GM23338 (cell line): ENCODE data around the gene STX8. TPM values are rescaled to one million over a fixed set of nuclear protein-coding genes. Genes with fewer than 3 reads are reported as not detected.

Experiments used
- ATAC-seq: fragments of 200-7000 bp; cut with Tn5 transposase; 3 replicates; pipeline ENCODE4 v1.9.1; 2020
- DNase-seq: peaks from one replicate; pipeline ENCODE4 v3.0.0-alpha.2; 2015; ENCODE audit warnings: low spot score
- H2AFZ ChIP-seq: fragments of 200-600 bp; sonication (generic); 2 replicates; pipeline ENCODE4 v1.8.0; 2016; ENCODE audit warnings: antibody characterized with exemption, mild to moderate bottlenecking, moderate library complexity
- H3F3A ChIP-seq: fragments of 200-600 bp; sonication (generic); replicated peaks from 2 replicates; pipeline ENCODE4 v1.8.0; 2017; ENCODE audit warnings: antibody characterized with exemption, mixed run types, low read depth
- H3K27ac ChIP-seq: fragments of 200-600 bp; sonication (generic); 2 replicates; pipeline ENCODE4 v1.6.1; 2016; ENCODE audit warnings: low read depth
- H3K27me3 ChIP-seq: fragments of 200-600 bp; sonication (generic); 2 replicates; pipeline ENCODE4 v1.8.0; 2016; ENCODE audit warnings: mild to moderate bottlenecking, mixed run types, moderate library complexity; ENCODE audit not compliant: insufficient read depth
- H3K36me3 ChIP-seq: fragments of 200-600 bp; sonication (generic); 2 replicates; pipeline ENCODE4 v1.8.0; 2016; ENCODE audit warnings: mild to moderate bottlenecking; ENCODE audit not compliant: insufficient read depth
- H3K4me1 ChIP-seq: fragments of 200-600 bp; sonication (generic); 2 replicates; pipeline ENCODE4 v1.8.0; 2016; ENCODE audit warnings: mild to moderate bottlenecking, moderate library complexity; ENCODE audit not compliant: insufficient read depth
- H3K4me2 ChIP-seq: fragments of 200-600 bp; sonication (generic); 2 replicates; pipeline ENCODE4 v1.7.1; 2017; ENCODE audit warnings: mixed run types
- H3K4me3 ChIP-seq: fragments of 200-600 bp; sonication (generic); 2 replicates; pipeline ENCODE4 v1.6.1; 2016; ENCODE audit warnings: mixed run types
- H3K79me2 ChIP-seq: fragments of 200-600 bp; sonication (generic); replicated peaks from 2 replicates; pipeline ENCODE4 v1.8.0; 2017; ENCODE audit warnings: mild to moderate bottlenecking; ENCODE audit not compliant: insufficient read depth
- H3K9me2 ChIP-seq: fragments of 200-600 bp; sonication (generic); 2 replicates; pipeline ENCODE4 v1.8.0; 2017; ENCODE audit not compliant: insufficient read depth
- H4K20me1 ChIP-seq: fragments of 200-600 bp; sonication (generic); replicated peaks from 2 replicates; pipeline ENCODE4 v1.8.0; 2017; ENCODE audit warnings: mild to moderate bottlenecking; ENCODE audit not compliant: insufficient read depth
- H3K27ac Mint-ChIP-seq: 2 replicates; pipeline ENCODE4 v1.8.0; 2020; ENCODE audit warnings: inconsistent platforms, mild to moderate bottlenecking, moderate library complexity, mixed read lengths
- H3K27me3 Mint-ChIP-seq: 3 replicates; pipeline ENCODE4 v1.8.0; 2022; ENCODE audit warnings: low read depth, mild to moderate bottlenecking, moderate library complexity, mixed read lengths, inconsistent platforms; ENCODE audit not compliant: insufficient read depth, poor library complexity
- H3K36me3 Mint-ChIP-seq: 3 replicates; pipeline ENCODE4 v1.8.0; 2021; ENCODE audit warnings: low read depth, mild to moderate bottlenecking, inconsistent platforms, moderate library complexity, mixed read lengths
- H3K4me1 Mint-ChIP-seq: 3 replicates; pipeline ENCODE4 v1.8.0; 2020; ENCODE audit warnings: mild to moderate bottlenecking, inconsistent platforms, mixed read lengths
- H3K4me3 Mint-ChIP-seq: 3 replicates; pipeline ENCODE4 v1.8.0; 2021; ENCODE audit warnings: moderate library complexity, mild to moderate bottlenecking, inconsistent platforms, mixed read lengths
- H3K9me3 Mint-ChIP-seq: 3 replicates; pipeline ENCODE4 v1.8.0; 2020; ENCODE audit warnings: moderate library complexity, mild to moderate bottlenecking, inconsistent platforms, mixed read lengths
- CREB1 ChIP-seq: fragments of 250-450 bp; sonication (Bioruptor Pico); IDR thresholded peaks from 2 replicates; pipeline ENCODE4 v1.5.0; 2020; ENCODE audit warnings: low read depth, mild to moderate bottlenecking, moderate library complexity
- EZH2 ChIP-seq: fragments of 200-600 bp; sonication (generic); IDR thresholded peaks from one replicate; pipeline ENCODE4 v1.8.0; 2017; ENCODE audit warnings: antibody characterized with exemption, mild to moderate bottlenecking, low read depth; ENCODE audit not compliant: unreplicated experiment
- EZH2phosphoT487 ChIP-seq: fragments of 200-600 bp; sonication (generic); IDR thresholded peaks from one replicate; pipeline ENCODE4 v1.8.1; 2018; ENCODE audit warnings: antibody characterized with exemption; ENCODE audit not compliant: unreplicated experiment
- JUNB ChIP-seq: IDR thresholded peaks from one replicate; pipeline ENCODE4 v1.6.1; 2016; ENCODE audit warnings: antibody characterized with exemption; ENCODE audit not compliant: unreplicated experiment
- NANOG ChIP-seq: IDR thresholded peaks from 2 replicates; pipeline ENCODE4 v1.6.1; 2016; ENCODE audit warnings: antibody characterized with exemption, borderline replicate concordance
- POLR2AphosphoS5 ChIP-seq: IDR thresholded peaks from 2 replicates; pipeline ENCODE4 v1.6.1; 2016; ENCODE audit warnings: antibody characterized with exemption, low read depth
- STAT1 ChIP-seq: IDR thresholded peaks from one replicate; pipeline ENCODE4 v1.6.1; 2016; ENCODE audit warnings: antibody characterized with exemption; ENCODE audit not compliant: unreplicated experiment
- ZNF114 ChIP-seq: fragments of 250-450 bp; sonication (Bioruptor Pico); IDR thresholded peaks from 2 replicates; pipeline ENCODE4 v1.5.0; 2020; ENCODE audit warnings: mild to moderate bottlenecking, moderate library complexity
- ZNF331 ChIP-seq: fragments of 250-450 bp; sonication (Bioruptor Pico); IDR thresholded peaks from 2 replicates; pipeline ENCODE4 v1.5.0; 2020; ENCODE audit warnings: low read depth, mild to moderate bottlenecking, moderate library complexity
- polyA plus RNA-seq: library from polyadenylated mRNA; unstranded; fragments of >200 nt; fragmentation: Nextera tagmentation; extraction: Ambion mirVana; gene quantifications from 2 replicates; pipeline ENCODE4 v1.2.1, GENCODE V29; 2016
- total RNA-seq: library from RNA; depleted of rRNA; stranded (reverse); fragments of >200 nt; shearing (Covaris generic); gene quantifications from 2 replicates; pipeline ENCODE4 v1.2.3, GENCODE V29; 2014
- TF ChIP-seq, protein P1 (sequence below): fragments of 250-450 bp; sonication (Bioruptor Pico); IDR thresholded peaks from 2 replicates; pipeline ENCODE4 v1.5.0; 2020; ENCODE audit warnings: mild to moderate bottlenecking, moderate library complexity
- TF ChIP-seq, protein P2 (sequence below), 2 experiments: fragments of 200-600 bp in 1 of 2; sonication (generic) in 1 of 2; conservative IDR thresholded peaks; 2 replicates each; pipeline versions ENCODE4 v1.5.1 to v1.6.1; 2016 to 2017; ENCODE audit warnings: antibody characterized with exemption in 2 of 2, low read depth in 2 of 2, mild to moderate bottlenecking in 2 of 2, moderate library complexity in 1 of 2
- TF ChIP-seq, protein P3 (sequence below): IDR thresholded peaks from one replicate; pipeline ENCODE4 v1.6.1; 2018; ENCODE audit warnings: antibody characterized with exemption; ENCODE audit not compliant: unreplicated experiment
- TF ChIP-seq, protein P4 (sequence below): IDR thresholded peaks from 2 replicates; pipeline ENCODE4 v1.6.1; 2016; ENCODE audit warnings: antibody characterized with exemption

STX8 gene
- total and polyA plus RNA-seq, 2 experiments from 2014 or later = 59.4 to 82.3 TPM

DNA sequence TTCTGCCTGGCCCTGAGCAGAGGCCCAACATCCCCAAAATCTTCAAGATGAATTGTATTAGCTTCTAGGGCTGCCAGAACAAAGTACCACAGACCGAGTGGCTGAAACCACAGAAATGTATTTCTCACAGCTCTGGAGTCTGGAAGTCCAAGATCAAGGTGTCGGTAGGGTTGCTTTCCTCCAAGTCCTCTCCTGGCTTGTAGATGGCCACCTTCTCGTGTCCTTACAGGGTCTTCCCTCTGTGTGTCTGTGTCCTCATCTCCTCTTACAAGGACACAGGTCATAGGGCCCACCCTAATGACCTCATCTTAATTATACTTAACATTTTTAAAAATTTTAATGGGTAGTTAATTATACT, 338.6 kb downstream of the STX8 start:
- H3K27ac ChIP-seq = no peak overlapping the region
- no peaks in the 10 kb centered on the region; the same call in 2 of the 3 replicates for H3K36me3 Mint-ChIP-seq
- H3K9me3 Mint-ChIP-seq = no peaks in the 10 kb centered on the region; the same call in 2 of the 3 replicates

More for the DNA sequence above, 338.6 kb downstream of the STX8 start:
- DNase-seq = no peak
- no peak overlapping the region for H3K4me3 Mint-ChIP-seq
- H3K27ac Mint-ChIP-seq = no peak overlapping the region
- no peak overlapping the region for H2AFZ ChIP-seq
- TF ChIP-seq, protein P1, sequence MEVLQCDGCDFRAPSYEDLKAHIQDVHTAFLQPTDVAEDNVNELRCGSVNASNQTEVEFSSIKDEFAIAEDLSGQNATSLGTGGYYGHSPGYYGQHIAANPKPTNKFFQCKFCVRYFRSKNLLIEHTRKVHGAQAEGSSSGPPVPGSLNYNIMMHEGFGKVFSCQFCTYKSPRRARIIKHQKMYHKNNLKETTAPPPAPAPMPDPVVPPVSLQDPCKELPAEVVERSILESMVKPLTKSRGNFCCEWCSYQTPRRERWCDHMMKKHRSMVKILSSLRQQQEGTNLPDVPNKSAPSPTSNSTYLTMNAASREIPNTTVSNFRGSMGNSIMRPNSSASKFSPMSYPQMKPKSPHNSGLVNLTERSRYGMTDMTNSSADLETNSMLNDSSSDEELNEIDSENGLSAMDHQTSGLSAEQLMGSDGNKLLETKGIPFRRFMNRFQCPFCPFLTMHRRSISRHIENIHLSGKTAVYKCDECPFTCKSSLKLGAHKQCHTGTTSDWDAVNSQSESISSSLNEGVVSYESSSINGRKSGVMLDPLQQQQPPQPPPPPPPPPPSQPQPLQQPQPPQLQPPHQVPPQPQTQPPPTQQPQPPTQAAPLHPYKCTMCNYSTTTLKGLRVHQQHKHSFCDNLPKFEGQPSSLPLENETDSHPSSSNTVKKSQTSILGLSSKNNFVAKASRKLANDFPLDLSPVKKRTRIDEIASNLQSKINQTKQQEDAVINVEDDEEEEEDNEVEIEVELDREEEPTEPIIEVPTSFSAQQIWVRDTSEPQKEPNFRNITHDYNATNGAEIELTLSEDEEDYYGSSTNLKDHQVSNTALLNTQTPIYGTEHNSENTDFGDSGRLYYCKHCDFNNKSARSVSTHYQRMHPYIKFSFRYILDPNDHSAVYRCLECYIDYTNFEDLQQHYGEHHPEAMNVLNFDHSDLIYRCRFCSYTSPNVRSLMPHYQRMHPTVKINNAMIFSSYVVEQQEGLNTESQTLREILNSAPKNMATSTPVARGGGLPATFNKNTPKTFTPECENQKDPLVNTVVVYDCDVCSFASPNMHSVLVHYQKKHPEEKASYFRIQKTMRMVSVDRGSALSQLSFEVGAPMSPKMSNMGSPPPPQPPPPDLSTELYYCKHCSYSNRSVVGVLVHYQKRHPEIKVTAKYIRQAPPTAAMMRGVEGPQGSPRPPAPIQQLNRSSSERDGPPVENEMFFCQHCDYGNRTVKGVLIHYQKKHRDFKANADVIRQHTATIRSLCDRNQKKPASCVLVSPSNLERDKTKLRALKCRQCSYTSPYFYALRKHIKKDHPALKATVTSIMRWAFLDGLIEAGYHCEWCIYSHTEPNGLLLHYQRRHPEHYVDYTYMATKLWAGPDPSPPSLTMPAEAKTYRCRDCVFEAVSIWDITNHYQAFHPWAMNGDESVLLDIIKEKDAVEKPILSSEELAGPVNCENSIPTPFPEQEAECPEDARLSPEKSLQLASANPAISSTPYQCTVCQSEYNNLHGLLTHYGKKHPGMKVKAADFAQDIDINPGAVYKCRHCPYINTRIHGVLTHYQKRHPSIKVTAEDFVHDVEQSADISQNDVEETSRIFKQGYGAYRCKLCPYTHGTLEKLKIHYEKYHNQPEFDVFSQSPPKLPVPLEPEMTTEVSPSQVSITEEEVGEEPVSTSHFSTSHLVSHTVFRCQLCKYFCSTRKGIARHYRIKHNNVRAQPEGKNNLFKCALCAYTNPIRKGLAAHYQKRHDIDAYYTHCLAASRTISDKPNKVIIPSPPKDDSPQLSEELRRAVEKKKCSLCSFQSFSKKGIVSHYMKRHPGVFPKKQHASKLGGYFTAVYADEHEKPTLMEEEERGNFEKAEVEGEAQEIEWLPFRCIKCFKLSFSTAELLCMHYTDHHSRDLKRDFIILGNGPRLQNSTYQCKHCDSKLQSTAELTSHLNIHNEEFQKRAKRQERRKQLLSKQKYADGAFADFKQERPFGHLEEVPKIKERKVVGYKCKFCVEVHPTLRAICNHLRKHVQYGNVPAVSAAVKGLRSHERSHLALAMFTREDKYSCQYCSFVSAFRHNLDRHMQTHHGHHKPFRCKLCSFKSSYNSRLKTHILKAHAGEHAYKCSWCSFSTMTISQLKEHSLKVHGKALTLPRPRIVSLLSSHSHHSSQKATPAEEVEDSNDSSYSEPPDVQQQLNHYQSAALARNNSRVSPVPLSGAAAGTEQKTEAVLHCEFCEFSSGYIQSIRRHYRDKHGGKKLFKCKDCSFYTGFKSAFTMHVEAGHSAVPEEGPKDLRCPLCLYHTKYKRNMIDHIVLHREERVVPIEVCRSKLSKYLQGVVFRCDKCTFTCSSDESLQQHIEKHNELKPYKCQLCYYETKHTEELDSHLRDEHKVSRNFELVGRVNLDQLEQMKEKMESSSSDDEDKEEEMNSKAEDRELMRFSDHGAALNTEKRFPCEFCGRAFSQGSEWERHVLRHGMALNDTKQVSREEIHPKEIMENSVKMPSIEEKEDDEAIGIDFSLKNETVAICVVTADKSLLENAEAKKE (CRISPR knock-in tag) = no peak
- TF ChIP-seq, protein P2, sequence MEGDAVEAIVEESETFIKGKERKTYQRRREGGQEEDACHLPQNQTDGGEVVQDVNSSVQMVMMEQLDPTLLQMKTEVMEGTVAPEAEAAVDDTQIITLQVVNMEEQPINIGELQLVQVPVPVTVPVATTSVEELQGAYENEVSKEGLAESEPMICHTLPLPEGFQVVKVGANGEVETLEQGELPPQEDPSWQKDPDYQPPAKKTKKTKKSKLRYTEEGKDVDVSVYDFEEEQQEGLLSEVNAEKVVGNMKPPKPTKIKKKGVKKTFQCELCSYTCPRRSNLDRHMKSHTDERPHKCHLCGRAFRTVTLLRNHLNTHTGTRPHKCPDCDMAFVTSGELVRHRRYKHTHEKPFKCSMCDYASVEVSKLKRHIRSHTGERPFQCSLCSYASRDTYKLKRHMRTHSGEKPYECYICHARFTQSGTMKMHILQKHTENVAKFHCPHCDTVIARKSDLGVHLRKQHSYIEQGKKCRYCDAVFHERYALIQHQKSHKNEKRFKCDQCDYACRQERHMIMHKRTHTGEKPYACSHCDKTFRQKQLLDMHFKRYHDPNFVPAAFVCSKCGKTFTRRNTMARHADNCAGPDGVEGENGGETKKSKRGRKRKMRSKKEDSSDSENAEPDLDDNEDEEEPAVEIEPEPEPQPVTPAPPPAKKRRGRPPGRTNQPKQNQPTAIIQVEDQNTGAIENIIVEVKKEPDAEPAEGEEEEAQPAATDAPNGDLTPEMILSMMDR (conservative IDR thresholded peaks at IDR 0.05; ENCODE audit: low read depth in 2 of 2) = no peak
- no peak for TF ChIP-seq EZH2
- no peak for TF ChIP-seq JUNB
- TF ChIP-seq NANOG = no peak
- no peak for TF ChIP-seq STAT1
- TF ChIP-seq ZNF114 (CRISPR knock-in tag) = no peak
- TF ChIP-seq ZNF331 (CRISPR knock-in tag) = no peak
- TF ChIP-seq, protein P3, sequence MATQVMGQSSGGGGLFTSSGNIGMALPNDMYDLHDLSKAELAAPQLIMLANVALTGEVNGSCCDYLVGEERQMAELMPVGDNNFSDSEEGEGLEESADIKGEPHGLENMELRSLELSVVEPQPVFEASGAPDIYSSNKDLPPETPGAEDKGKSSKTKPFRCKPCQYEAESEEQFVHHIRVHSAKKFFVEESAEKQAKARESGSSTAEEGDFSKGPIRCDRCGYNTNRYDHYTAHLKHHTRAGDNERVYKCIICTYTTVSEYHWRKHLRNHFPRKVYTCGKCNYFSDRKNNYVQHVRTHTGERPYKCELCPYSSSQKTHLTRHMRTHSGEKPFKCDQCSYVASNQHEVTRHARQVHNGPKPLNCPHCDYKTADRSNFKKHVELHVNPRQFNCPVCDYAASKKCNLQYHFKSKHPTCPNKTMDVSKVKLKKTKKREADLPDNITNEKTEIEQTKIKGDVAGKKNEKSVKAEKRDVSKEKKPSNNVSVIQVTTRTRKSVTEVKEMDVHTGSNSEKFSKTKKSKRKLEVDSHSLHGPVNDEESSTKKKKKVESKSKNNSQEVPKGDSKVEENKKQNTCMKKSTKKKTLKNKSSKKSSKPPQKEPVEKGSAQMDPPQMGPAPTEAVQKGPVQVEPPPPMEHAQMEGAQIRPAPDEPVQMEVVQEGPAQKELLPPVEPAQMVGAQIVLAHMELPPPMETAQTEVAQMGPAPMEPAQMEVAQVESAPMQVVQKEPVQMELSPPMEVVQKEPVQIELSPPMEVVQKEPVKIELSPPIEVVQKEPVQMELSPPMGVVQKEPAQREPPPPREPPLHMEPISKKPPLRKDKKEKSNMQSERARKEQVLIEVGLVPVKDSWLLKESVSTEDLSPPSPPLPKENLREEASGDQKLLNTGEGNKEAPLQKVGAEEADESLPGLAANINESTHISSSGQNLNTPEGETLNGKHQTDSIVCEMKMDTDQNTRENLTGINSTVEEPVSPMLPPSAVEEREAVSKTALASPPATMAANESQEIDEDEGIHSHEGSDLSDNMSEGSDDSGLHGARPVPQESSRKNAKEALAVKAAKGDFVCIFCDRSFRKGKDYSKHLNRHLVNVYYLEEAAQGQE = no peak
- TF ChIP-seq, protein P4, sequence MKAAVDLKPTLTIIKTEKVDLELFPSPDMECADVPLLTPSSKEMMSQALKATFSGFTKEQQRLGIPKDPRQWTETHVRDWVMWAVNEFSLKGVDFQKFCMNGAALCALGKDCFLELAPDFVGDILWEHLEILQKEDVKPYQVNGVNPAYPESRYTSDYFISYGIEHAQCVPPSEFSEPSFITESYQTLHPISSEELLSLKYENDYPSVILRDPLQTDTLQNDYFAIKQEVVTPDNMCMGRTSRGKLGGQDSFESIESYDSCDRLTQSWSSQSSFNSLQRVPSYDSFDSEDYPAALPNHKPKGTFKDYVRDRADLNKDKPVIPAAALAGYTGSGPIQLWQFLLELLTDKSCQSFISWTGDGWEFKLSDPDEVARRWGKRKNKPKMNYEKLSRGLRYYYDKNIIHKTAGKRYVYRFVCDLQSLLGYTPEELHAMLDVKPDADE = no peak
- no peak for TF ChIP-seq EZH2phosphoT487
- no peak for TF ChIP-seq CREB1 (CRISPR knock-in tag)
- TF ChIP-seq POLR2AphosphoS5 = no peak
- H3K27me3 ChIP-seq = peaks cover 12% of the 10 kb centered on the region; the same call in 1 of the 2 replicates
- H3K4me2 ChIP-seq = no peak overlapping the region
- H4K20me1 ChIP-seq = no peaks in the 10 kb centered on the region
- H3K4me3 ChIP-seq = no peak overlapping the region
- H3K36me3 ChIP-seq = no peaks in the 10 kb centered on the region
- ATAC-seq = no peak
- H3K9me2 ChIP-seq = no peaks in the 10 kb centered on the region
- H3K4me1 Mint-ChIP-seq = peaks cover 13% of the 10 kb centered on the region
- no peaks in the 10 kb centered on the region for H3F3A ChIP-seq
- H3K79me2 ChIP-seq = no peaks in the 10 kb centered on the region
- H3K27me3 Mint-ChIP-seq = peaks cover 18% of the 10 kb centered on the region
- H3K4me1 ChIP-seq = peaks cover 17% of the 10 kb centered on the region
